K562 (cell line): ENCODE results near the gene POU2F3. TPM values are rescaled to one million over a fixed set of nuclear protein-coding genes. Genes with fewer than 3 reads are reported as not detected.

Experiments
- CBFB ChIP-seq: sonication (generic); formaldehyde crosslinking; IDR thresholded peaks from 2 replicates; pipeline ENCODE4 v1.4.0; 2020; ENCODE audit warnings: mild to moderate bottlenecking, missing genetic modification reagents
- CREB5 ChIP-seq: fragments of 250-450 bp; sonication (Bioruptor Pico); IDR thresholded peaks from 2 replicates; pipeline ENCODE4 v1.5.0; 2020; ENCODE audit warnings: mild to moderate bottlenecking
- CSDE1 ChIP-seq, 2 experiments: fragments of 450-650 bp; IDR thresholded peaks; 2 replicates each; pipeline ENCODE4 v1.6.1; 2016; ENCODE audit warnings: mild to moderate bottlenecking in 1 of 2
- E2F1 ChIP-seq: sonication (generic); formaldehyde crosslinking; IDR thresholded peaks from 2 replicates; pipeline ENCODE4 v1.8.1; 2023; ENCODE audit warnings: mild to moderate bottlenecking, missing genetic modification reagents, moderate library complexity
- FOXA1 ChIP-seq: fragments of 450-650 bp; IDR thresholded peaks from 2 replicates; pipeline ENCODE4 v1.6.1; 2016; ENCODE audit warnings: mild to moderate bottlenecking, borderline replicate concordance
- JUNB ChIP-seq: fragments of 450-650 bp; formaldehyde crosslinking; conservative IDR thresholded peaks from 2 replicates; pipeline ENCODE4 v1.4.0; 2020; ENCODE audit warnings: mild to moderate bottlenecking
- LEF1 ChIP-seq: fragments of 450-650 bp; IDR thresholded peaks from 2 replicates; pipeline ENCODE4 v1.6.1; 2016; ENCODE audit warnings: mild to moderate bottlenecking
- MAZ ChIP-seq, 2 experiments: fragments of 450-650 bp in 1 of 2; sonication (generic) in 1 of 2; formaldehyde crosslinking; IDR thresholded peaks in 1 of 2; conservative IDR thresholded peaks in 1 of 2; 2 replicates each; pipeline versions ENCODE4 v1.4.0 to v1.5.0; 2020; ENCODE audit warnings: mild to moderate bottlenecking in 1 of 2, missing genetic modification reagents in 1 of 2
- MCM2 ChIP-seq: fragments of 450-650 bp; IDR thresholded peaks from 2 replicates; pipeline ENCODE4 v1.6.1; 2017; ENCODE audit warnings: low read depth, mild to moderate bottlenecking
- MED1 ChIP-seq: sonication (generic); formaldehyde crosslinking; IDR thresholded peaks from 2 replicates; pipeline ENCODE4 v1.8.1; 2023; ENCODE audit warnings: missing genetic modification reagents, borderline replicate concordance
- POLR2AphosphoS5 ChIP-seq: IDR thresholded peaks from 2 replicates; pipeline ENCODE4 v1.6.1; 2011; ENCODE audit warnings: mild to moderate bottlenecking, low read depth, low read length, moderate library complexity; ENCODE audit not compliant: control insufficient read depth, insufficient read depth
- RBBP5 ChIP-seq: fragments of 200-600 bp; sonication (generic); IDR thresholded peaks from 2 replicates; pipeline ENCODE4 v1.6.1; 2012; ENCODE audit warnings: borderline replicate concordance, mild to moderate bottlenecking, low read length, control low read depth, inconsistent platforms; ENCODE audit not compliant: insufficient read depth, poor library complexity, severe bottlenecking
- STAG1 ChIP-seq: sonication (generic); formaldehyde crosslinking; IDR thresholded peaks from 2 replicates; pipeline ENCODE4 v1.5.0; 2020; ENCODE audit warnings: missing genetic modification reagents, borderline replicate concordance
- TCFL5 ChIP-seq: fragments of 250-450 bp; sonication (Bioruptor Pico); conservative IDR thresholded peaks from 2 replicates; pipeline ENCODE4 v1.6.1; 2021; ENCODE audit warnings: mild to moderate bottlenecking, moderate library complexity, matching md5 sums
- ZNF175 ChIP-seq: fragments of 200-800 bp; sonication (Bioruptor generic); IDR thresholded peaks from 2 replicates; pipeline ENCODE4 v1.6.1; 2016; ENCODE audit warnings: low read depth, mild to moderate bottlenecking, missing genetic modification characterization, missing compliant biosample characterization
- ZNF23 ChIP-seq: fragments of 250-450 bp; sonication (Bioruptor Pico); IDR thresholded peaks from 2 replicates; pipeline ENCODE4 v1.4.0; 2020; ENCODE audit warnings: mild to moderate bottlenecking
- ZNF408 ChIP-seq: fragments of 250-450 bp; sonication (Bioruptor Pico); IDR thresholded peaks from 2 replicates; pipeline ENCODE4 v1.4.0; 2020; ENCODE audit warnings: low read depth, mild to moderate bottlenecking, moderate library complexity
- ZNF696 ChIP-seq: fragments of 250-450 bp; sonication (Bioruptor Pico); conservative IDR thresholded peaks from 2 replicates; pipeline ENCODE4 v1.4.0; 2020; ENCODE audit warnings: mild to moderate bottlenecking, moderate library complexity
- ZSCAN29 ChIP-seq: fragments of 450-650 bp; IDR thresholded peaks from 2 replicates; pipeline ENCODE4 v1.6.1; 2017
- polyA plus RNA-seq, 8 experiments: library from polyadenylated mRNA; depleted of rRNA in 4 of 8; stranded (reverse) in 5 of 8; unstranded in 3 of 8; fragments of >200 nt; fragmentation: Nextera tagmentation in 2 of 8; fragmentation: Illumina TruSeq in 1 of 8; extraction: Ambion mirVana in 2 of 8; extraction: Trizol in 1 of 8; gene quantifications; 2 replicates each; pipeline versions ENCODE4 v1.2.1 to v1.2.3, GENCODE V29; 2011 to 2014; ENCODE audit warnings: inconsistent platforms in 1 of 8, missing spikeins in 1 of 8
- total RNA-seq, 7 experiments: library from RNA; depleted of rRNA in 6 of 7; stranded (reverse); fragments of >200 nt in 6 of 7; fragmentation: Illumina TruSeq in 2 of 7; extraction: Trizol in 2 of 7; gene quantifications; 2 replicates each; pipeline versions ENCODE4 v1.2.1 to v1.2.3, GENCODE V29; 2011 to 2021; ENCODE audit warnings: low replicate concordance in 1 of 7
- TF ChIP-seq, protein P1 (sequence below), 2 experiments: fragments of 450-650 bp; conservative IDR thresholded peaks; 2 replicates each; pipeline ENCODE4 v1.6.1; 2017; ENCODE audit warnings: mild to moderate bottlenecking in 2 of 2, moderate library complexity in 2 of 2
- TF ChIP-seq, protein P2 (sequence below): fragments of 250-450 bp; sonication (Bioruptor Pico); IDR thresholded peaks from 2 replicates; pipeline ENCODE4 v1.9.0; 2021; ENCODE audit warnings: mild to moderate bottlenecking, inconsistent platforms

The POU2F3 gene
- total and polyA plus RNA-seq, 9 of the 15 experiments (the other 6 are each of a cell fraction or from before 2014, with no cell fraction given) = not detected

GRCh38 chr11:120339394-120339890 lies 99.5 kb downstream of the POU2F3 start (continued):
- no peak for TF ChIP-seq ZNF175 (CRISPR knock-in tag)
- TF ChIP-seq ZSCAN29 = no peak
- no peak for TF ChIP-seq MCM2
- peak in 1 of 2 experiments; percentile 17; a peak in 1 of 4 replicates for TF ChIP-seq MAZ (CRISPR knock-in tag; conservative IDR thresholded peaks at IDR 0.05 in 1 of 2, IDR thresholded peaks at IDR 0.05 in 1 of 2)
- no peak for TF ChIP-seq ZNF408
- no peak for TF ChIP-seq FOXA1
- TF ChIP-seq ZNF23 = no peak
- TF ChIP-seq CREB5 (CRISPR knock-in tag) = no peak
- no peak for TF ChIP-seq JUNB (CRISPR knock-in tag)
- no peak for TF ChIP-seq CBFB (CRISPR knock-in tag)
- TF ChIP-seq MED1 (CRISPR knock-in tag) = no peak
- TF ChIP-seq CSDE1 (IDR thresholded peaks at IDR 0.05) = no peak
- TF ChIP-seq STAG1 (CRISPR knock-in tag) = no peak
- TF ChIP-seq, protein P1, sequence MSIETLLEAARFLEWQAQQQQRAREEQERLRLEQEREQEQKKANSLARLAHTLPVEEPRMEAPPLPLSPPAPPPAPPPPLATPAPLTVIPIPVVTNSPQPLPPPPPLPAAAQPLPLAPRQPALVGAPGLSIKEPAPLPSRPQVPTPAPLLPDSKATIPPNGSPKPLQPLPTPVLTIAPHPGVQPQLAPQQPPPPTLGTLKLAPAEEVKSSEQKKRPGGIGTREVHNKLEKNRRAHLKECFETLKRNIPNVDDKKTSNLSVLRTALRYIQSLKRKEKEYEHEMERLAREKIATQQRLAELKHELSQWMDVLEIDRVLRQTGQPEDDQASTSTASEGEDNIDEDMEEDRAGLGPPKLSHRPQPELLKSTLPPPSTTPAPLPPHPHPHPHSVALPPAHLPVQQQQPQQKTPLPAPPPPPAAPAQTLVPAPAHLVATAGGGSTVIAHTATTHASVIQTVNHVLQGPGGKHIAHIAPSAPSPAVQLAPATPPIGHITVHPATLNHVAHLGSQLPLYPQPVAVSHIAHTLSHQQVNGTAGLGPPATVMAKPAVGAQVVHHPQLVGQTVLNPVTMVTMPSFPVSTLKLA (conservative IDR thresholded peaks at IDR 0.05) = peak; percentile 70 to 89
- no peak for TF ChIP-seq TCFL5 (CRISPR knock-in tag)
- no peak for TF ChIP-seq ZNF696 (CRISPR knock-in tag)
- TF ChIP-seq, protein P2, sequence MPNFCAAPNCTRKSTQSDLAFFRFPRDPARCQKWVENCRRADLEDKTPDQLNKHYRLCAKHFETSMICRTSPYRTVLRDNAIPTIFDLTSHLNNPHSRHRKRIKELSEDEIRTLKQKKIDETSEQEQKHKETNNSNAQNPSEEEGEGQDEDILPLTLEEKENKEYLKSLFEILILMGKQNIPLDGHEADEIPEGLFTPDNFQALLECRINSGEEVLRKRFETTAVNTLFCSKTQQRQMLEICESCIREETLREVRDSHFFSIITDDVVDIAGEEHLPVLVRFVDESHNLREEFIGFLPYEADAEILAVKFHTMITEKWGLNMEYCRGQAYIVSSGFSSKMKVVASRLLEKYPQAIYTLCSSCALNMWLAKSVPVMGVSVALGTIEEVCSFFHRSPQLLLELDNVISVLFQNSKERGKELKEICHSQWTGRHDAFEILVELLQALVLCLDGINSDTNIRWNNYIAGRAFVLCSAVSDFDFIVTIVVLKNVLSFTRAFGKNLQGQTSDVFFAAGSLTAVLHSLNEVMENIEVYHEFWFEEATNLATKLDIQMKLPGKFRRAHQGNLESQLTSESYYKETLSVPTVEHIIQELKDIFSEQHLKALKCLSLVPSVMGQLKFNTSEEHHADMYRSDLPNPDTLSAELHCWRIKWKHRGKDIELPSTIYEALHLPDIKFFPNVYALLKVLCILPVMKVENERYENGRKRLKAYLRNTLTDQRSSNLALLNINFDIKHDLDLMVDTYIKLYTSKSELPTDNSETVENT (CRISPR knock-in tag) = no peak
- TF ChIP-seq POLR2AphosphoS5 = peak; percentile 97
- no peak for TF ChIP-seq E2F1
- no peak for TF ChIP-seq RBBP5
- peak; percentile 83 for TF ChIP-seq LEF1
